Measurements from ENCODE around the gene AFG1L. TPM values are rescaled to one million over a fixed set of nuclear protein-coding genes. Genes with fewer than 3 reads are reported as not detected.

AFG1L gene
- total RNA-seq, 1 donor from 2014 or later, result 8.2 TPM

- Mint-ChIP-seq H3K4me1 (no peaks in the 10 kb centered on the region), H3K27ac (ENCODE audit: unreplicated experiment) (no peak overlapping the region), H3K9me3 (no peaks in the 10 kb centered on the region), H3K4me3 (no peak overlapping the region), H3K27me3 (ENCODE audit: low read depth) (no peaks in the 10 kb centered on the region), H3K36me3 (ENCODE audit: low read depth) (peaks cover 8% of the 10 kb centered on the region)
- no peak for TF ChIP-seq CTCF (conservative IDR thresholded peaks at IDR 0.05)
- DNase-seq (ENCODE audit: low read depth, low spot score), result no peak
Measured at GRCh38 chr6:108330806-108331205, 36.0 kb downstream of the AFG1L start.

- H3K4me1 Mint-ChIP-seq, result no peaks in the 10 kb centered on the region
- DNase-seq (ENCODE audit: low read depth, low spot score), result no peak
- no peak for TF ChIP-seq CTCF (conservative IDR thresholded peaks at IDR 0.05)
- no peaks in the 10 kb centered on the region for H3K9me3 Mint-ChIP-seq
- H3K4me3 Mint-ChIP-seq, result no peak overlapping the region
- no peak overlapping the region for H3K27ac Mint-ChIP-seq (ENCODE audit: unreplicated experiment)
- no peaks in the 10 kb centered on the region for H3K27me3 Mint-ChIP-seq (ENCODE audit: low read depth)
- H3K36me3 Mint-ChIP-seq (ENCODE audit: low read depth), result peaks cover 6% of the 10 kb centered on the region
Measured at GRCh38 chr6:108331982-108332381, 37.1 kb downstream of the AFG1L start.

GRCh38 chr6:108336971-108337370, 42.1 kb downstream of the AFG1L start:
- Mint-ChIP-seq H3K36me3 (ENCODE audit: low read depth) (no peaks in the 10 kb centered on the region), H3K27ac (ENCODE audit: unreplicated experiment) (no peak overlapping the region), H3K4me3 (no peak overlapping the region), H3K9me3 (no peaks in the 10 kb centered on the region), H3K27me3 (ENCODE audit: low read depth) (no peaks in the 10 kb centered on the region), H3K4me1 (no peaks in the 10 kb centered on the region)
- no peak for TF ChIP-seq CTCF (conservative IDR thresholded peaks at IDR 0.05)
- DNase-seq (ENCODE audit: low read depth, low spot score), result no peak

GRCh38 chr6:108337721-108338120, 42.9 kb downstream of the AFG1L start:
- no peaks in the 10 kb centered on the region for H3K27me3 Mint-ChIP-seq (ENCODE audit: low read depth)

GRCh38 chr6:108341372-108341771, 46.5 kb downstream of the AFG1L start:
- no peak for TF ChIP-seq CTCF (conservative IDR thresholded peaks at IDR 0.05)
- no peaks in the 10 kb centered on the region for H3K4me1 Mint-ChIP-seq
- no peaks in the 10 kb centered on the region for H3K27me3 Mint-ChIP-seq (ENCODE audit: low read depth)
- no peaks in the 10 kb centered on the region for H3K9me3 Mint-ChIP-seq
- no peaks in the 10 kb centered on the region for H3K36me3 Mint-ChIP-seq (ENCODE audit: low read depth)
- H3K4me3 Mint-ChIP-seq, result no peak overlapping the region
- no peak for DNase-seq (ENCODE audit: low read depth, low spot score)
- H3K27ac Mint-ChIP-seq (ENCODE audit: unreplicated experiment), result no peak overlapping the region

More at GRCh38 chr6:108337721-108338120, 42.9 kb downstream of the AFG1L start:
- DNase-seq (ENCODE audit: low read depth, low spot score), result no peak
- H3K9me3 Mint-ChIP-seq, result no peaks in the 10 kb centered on the region
- no peak overlapping the region for H3K4me3 Mint-ChIP-seq
- TF ChIP-seq CTCF (conservative IDR thresholded peaks at IDR 0.05), result no peak
- H3K27ac Mint-ChIP-seq (ENCODE audit: unreplicated experiment), result no peak overlapping the region
- H3K36me3 Mint-ChIP-seq (ENCODE audit: low read depth), result no peaks in the 10 kb centered on the region
- H3K4me1 Mint-ChIP-seq, result no peaks in the 10 kb centered on the region

- Mint-ChIP-seq H3K27me3 (ENCODE audit: low read depth) (no peaks in the 10 kb centered on the region), H3K4me3 (no peak overlapping the region), H3K4me1 (no peaks in the 10 kb centered on the region), H3K36me3 (ENCODE audit: low read depth) (peaks cover 3% of the 10 kb centered on the region), H3K27ac (ENCODE audit: unreplicated experiment) (no peak overlapping the region), H3K9me3 (peaks cover 4% of the 10 kb centered on the region)
- no peak for TF ChIP-seq CTCF (conservative IDR thresholded peaks at IDR 0.05)
- DNase-seq (ENCODE audit: low read depth, low spot score), result no peak
Measured at GRCh38 chr6:108343894-108344293, 49.0 kb downstream of the AFG1L start.
